A549 (cell line): ENCODE results near the gene ZNF786. TPM values are rescaled to one million over a fixed set of nuclear protein-coding genes. Genes with fewer than 3 reads are reported as not detected.
"Not testable (repeated sequence)": the region's sequence is repeated elsewhere in the genome, so short reads cannot be mapped to it uniquely, and the experiment has no call there.

Source experiments
- ATAC-seq, 2 experiments: fragments of 200-7000 bp in 1 of 2; fragments of >200 bp in 1 of 2; cut with Nextera tagmentation in 1 of 2; cut with Tn5 transposase in 1 of 2; 3 replicates each; pipeline versions ENCODE4 v1.8.0 to v1.9.1; 2018 to 2020; ENCODE audit warnings: mild to moderate bottlenecking in 1 of 2, moderate library complexity in 1 of 2
- CTCF ChIA-PET: fragments of 300-600 bp; sonication (Branson Sonifier 250); formaldehyde crosslinking; extraction: SDS; loops from one replicate; lab custom pipeline; 2021; ENCODE audit warnings: antibody characterized with exemption, inconsistent platforms; lab: Yijun Ruan, JAX
- POLR2A ChIA-PET: fragments of 350-600 bp; formaldehyde crosslinking; extraction: SDS; loops from one replicate; lab custom pipeline; 2021; ENCODE audit warnings: antibody characterized with exemption, inconsistent platforms; lab: Yijun Ruan, JAX
- DNase-seq, 2 experiments: peaks; one replicate each; pipeline versions ENCODE4 v3.0.0 to v3.0.0-alpha.2; 2011 to 2016; ENCODE audit warnings: low read depth in 1 of 2, low spot score in 1 of 2
- FAIRE-seq: peaks from 2 replicates; lab custom pipeline; 2011; peaks lifted over from hg19 to GRCh38; lab: Jason Lieb, UNC
- H3K27ac ChIP-seq, 2 experiments: fragments of >200 bp; sonication (Bioruptor Twin); formaldehyde crosslinking; 3 replicates each; pipeline ENCODE4 v1.5.1; 2016 to 2017
- H3K4me1 ChIP-seq: fragments of >200 bp; sonication (Bioruptor Twin); formaldehyde crosslinking; 3 replicates; pipeline ENCODE4 v1.6.1; 2016
- H3K4me2 ChIP-seq: fragments of >200 bp; sonication (Bioruptor Twin); formaldehyde crosslinking; 3 replicates; pipeline ENCODE4 v1.6.1; 2016
- H3K4me3 ChIP-seq: fragments of >200 bp; sonication (Bioruptor Twin); formaldehyde crosslinking; 3 replicates; pipeline ENCODE4 v1.5.1; 2016
- H3K9me3 ChIP-seq: fragments of >200 bp; sonication (Bioruptor Twin); formaldehyde crosslinking; 3 replicates; pipeline ENCODE4 v1.6.1; 2016
- CBX8 ChIP-seq: fragments of 200-600 bp; sonication (generic); IDR thresholded peaks from 2 replicates; pipeline ENCODE4 v1.6.1; 2016
- CEBPB ChIP-seq, 2 experiments: fragments of >200 bp in 1 of 2; sonication (Bioruptor Twin) in 1 of 2; formaldehyde crosslinking in 1 of 2; IDR thresholded peaks; 2 replicates each; pipeline ENCODE4 v1.6.1; 2012 to 2016
- CHD2 ChIP-seq: fragments of 150-350 bp; IDR thresholded peaks from 2 replicates; pipeline ENCODE4 v1.6.1; 2014; ENCODE audit warnings: low read length; ENCODE audit not compliant: partially characterized antibody
- EHF ChIP-seq: fragments of 250-450 bp; sonication (Bioruptor Pico); IDR thresholded peaks from 2 replicates; pipeline ENCODE4 v1.5.0; 2020; ENCODE audit warnings: mild to moderate bottlenecking
- EHMT2 ChIP-seq: fragments of 200-600 bp; sonication (generic); IDR thresholded peaks from 2 replicates; pipeline ENCODE4 v1.6.1; 2016; ENCODE audit warnings: antibody characterized with exemption, low read depth, mild to moderate bottlenecking, moderate library complexity
- FOSL2 ChIP-seq, 2 experiments: fragments of 450-650 bp in 1 of 2; fragments of >200 bp in 1 of 2; sonication (Bioruptor Twin) in 1 of 2; formaldehyde crosslinking; IDR thresholded peaks; 2 replicates each; pipeline versions ENCODE4 v1.5.0 to v1.6.1; 2016 to 2020; ENCODE audit warnings: mild to moderate bottlenecking in 1 of 2, moderate library complexity in 1 of 2
- FOXS1 ChIP-seq: fragments of 250-450 bp; sonication (Bioruptor Pico); IDR thresholded peaks from 2 replicates; pipeline ENCODE4 v1.5.0; 2020; ENCODE audit warnings: mild to moderate bottlenecking, moderate library complexity
- HES2 ChIP-seq: fragments of >200 bp; sonication (Bioruptor Twin); formaldehyde crosslinking; IDR thresholded peaks from 2 replicates; pipeline ENCODE4 v1.6.1; 2016
- MAFK ChIP-seq: fragments of 450-650 bp; IDR thresholded peaks from 2 replicates; pipeline ENCODE4 v1.6.1; 2014; ENCODE audit not compliant: partially characterized antibody
- MAX ChIP-seq: IDR thresholded peaks from 2 replicates; pipeline ENCODE4 v1.6.1; 2012
- MYC ChIP-seq: IDR thresholded peaks from 2 replicates; pipeline ENCODE4 v1.6.1; 2012; ENCODE audit warnings: mild to moderate bottlenecking, inconsistent platforms, low read length, improper control_type of control experiment, borderline replicate concordance
- NPAS2 ChIP-seq: fragments of 250-450 bp; sonication (Bioruptor Pico); IDR thresholded peaks from 2 replicates; pipeline ENCODE4 v1.8.0; 2022; ENCODE audit warnings: mild to moderate bottlenecking, moderate library complexity, borderline replicate concordance
- POLR2A ChIP-seq: IDR thresholded peaks from 2 replicates; pipeline ENCODE4 v1.6.1; 2012; ENCODE audit warnings: mild to moderate bottlenecking, low read length
- RARB ChIP-seq: fragments of 250-450 bp; sonication (Bioruptor Pico); IDR thresholded peaks from 2 replicates; pipeline ENCODE4 v1.8.0; 2021; ENCODE audit warnings: mild to moderate bottlenecking, moderate library complexity
- REST ChIP-seq: fragments of 200-600 bp; sonication (generic); IDR thresholded peaks from 2 replicates; pipeline ENCODE4 v1.6.1; 2016; ENCODE audit warnings: antibody characterized with exemption, mild to moderate bottlenecking, moderate library complexity
- RFX5 ChIP-seq: fragments of 450-650 bp; IDR thresholded peaks from 2 replicates; pipeline ENCODE4 v1.7.1; 2014; ENCODE audit warnings: antibody characterized with exemption, mild to moderate bottlenecking, moderate library complexity
- RNF2 ChIP-seq: fragments of 200-600 bp; sonication (generic); IDR thresholded peaks from 2 replicates; pipeline ENCODE4 v1.6.1; 2016; ENCODE audit warnings: low read depth, mild to moderate bottlenecking, antibody characterized with exemption, moderate library complexity, borderline replicate concordance
- SREBF2 ChIP-seq: fragments of 450-650 bp; IDR thresholded peaks from 2 replicates; pipeline ENCODE4 v1.6.1; 2014; ENCODE audit warnings: mild to moderate bottlenecking, moderate library complexity
- TFCP2L1 ChIP-seq: fragments of 250-450 bp; sonication (Bioruptor Pico); IDR thresholded peaks from 2 replicates; pipeline ENCODE4 v1.5.0; 2021; ENCODE audit warnings: mild to moderate bottlenecking
- ZC3H11A ChIP-seq: fragments of 450-650 bp; IDR thresholded peaks from 2 replicates; pipeline ENCODE4 v1.6.1; 2014; ENCODE audit warnings: antibody characterized with exemption, mild to moderate bottlenecking
- WGBS: methylation state at CpG from one replicate; pipeline ENCODE4 v1.1.6; 2017; ENCODE audit errors: missing lambda C conversion rate; 5-methylcytosine and 5-hydroxymethylcytosine counted together
- polyA plus RNA-seq, 4 experiments: library from polyadenylated mRNA; depleted of rRNA in 3 of 4; stranded (reverse); fragments of >200 nt; fragmentation: RNase III in 1 of 4; extraction: RNeasy Plus Mini Kit Qiagen cat#74134 plus additional on column Dnase treatment in 1 of 4; gene quantifications; 2 replicates in 3 of 4; 3 replicates in 1 of 4; pipeline ENCODE4 v1.2.3, GENCODE V29; 2011 to 2017

Gene ZNF786
- polyA plus RNA-seq, 2 of the 4 experiments (the other 2 are of a cell fraction) = 4.6 to 4.9 TPM

- H3K27ac ChIP-seq = no peak overlapping the region
- TF ChIP-seq RFX5 (no peak), EHF (CRISPR knock-in tag) (no peak), SREBF2 (no peak), MAFK (no peak), TFCP2L1 (no peak), HES2 (no peak), CBX8 (no peak)
- H3K4me3 ChIP-seq = no peak overlapping the region
- ChIA-PET CTCF (no interaction called here), POLR2A (no interaction called here)
- no peak for DNase-seq
- H3K9me3 ChIP-seq = no peaks in the 10 kb centered on the region
- no peak for ATAC-seq
- no peak overlapping the region for H3K4me2 ChIP-seq
- H3K4me1 ChIP-seq = no peaks in the 10 kb centered on the region
- FAIRE-seq = no peak
Measured at GRCh38 chr7:149063476-149063875, 27.0 kb downstream of the ZNF786 start.

GRCh38 chr7:149062217-149062899, 28.2 kb downstream of the ZNF786 start:
- H3K27ac ChIP-seq, FAIRE-seq, DNase-seq, H3K4me1 ChIP-seq, ATAC-seq, POLR2A ChIA-PET, H3K4me3 ChIP-seq, H3K9me3 ChIP-seq, H3K4me2 ChIP-seq: not testable (repeated sequence)
- WGBS = 92% methylated on average over 10 of the region's 10 CpGs
- CTCF ChIA-PET = interaction anchor here (0.6 to 2.1 kb wide), 2 partner anchors 9 to 1339 kb away, joined by 4 to 10 read pairs; no protein-coding TSS in a partner anchor

GRCh38 chr7:149060156-149060555, 30.4 kb downstream of the ZNF786 start:
- POLR2A ChIA-PET = no interaction called here
- H3K9me3 ChIP-seq = no peaks in the 10 kb centered on the region
- DNase-seq = no peak
- no peak for ATAC-seq
- FAIRE-seq = no peak
- TF ChIP-seq TFCP2L1 (no peak), HES2 (no peak), ZC3H11A (no peak), RARB (CRISPR knock-in tag) (no peak), POLR2A (no peak), CHD2 (no peak), FOXS1 (no peak), RNF2 (no peak), CEBPB (IDR thresholded peaks at IDR 0.05) (no peak), NPAS2 (CRISPR knock-in tag) (no peak), EHMT2 (no peak)
- TF ChIP-seq, all 56 proteins: peak for 0
- H3K4me3 ChIP-seq = no peak overlapping the region
- H3K4me1 ChIP-seq = no peaks in the 10 kb centered on the region
- WGBS = 69% methylated on average over 1 of the region's 1 CpG
- H3K27ac ChIP-seq = no peak overlapping the region
- CTCF ChIA-PET = interaction anchor here (0.7 to 1.1 kb wide), 3 partner anchors 8 to 87 kb away, joined by 3 to 5 read pairs (median 3); partner anchors contain the start of gene ZNF398
- no peak overlapping the region for H3K4me2 ChIP-seq

- DNase-seq (no peak), FAIRE-seq (no peak), ATAC-seq (no peak)
- TF ChIP-seq FOSL2 (IDR thresholded peaks at IDR 0.05) (no peak), FOSL2 (CRISPR knock-in tag; IDR thresholded peaks at IDR 0.05) (no peak), REST (no peak), MAX (no peak), CEBPB (IDR thresholded peaks at IDR 0.05) (no peak), EHF (CRISPR knock-in tag) (no peak), MYC (no peak), TFCP2L1 (no peak), FOXS1 (no peak)
- Histone ChIP-seq H3K27ac (no peak overlapping the region), H3K9me3 (no peaks in the 10 kb centered on the region), H3K4me3 (no peak overlapping the region), H3K4me1 (no peaks in the 10 kb centered on the region), H3K4me2 (no peak overlapping the region)
- ChIA-PET CTCF (interaction anchor here (0.6 to 1.9 kb wide), 2 partner anchors 11 to 20 kb away, joined by 3 to 17 read pairs; no protein-coding TSS in a partner anchor), POLR2A (no interaction called here)
- 65% methylated on average over 8 of the region's 8 CpGs for WGBS
Measured at GRCh38 chr7:149053885-149054284, 36.6 kb downstream of the ZNF786 start.
